RPMI7951 (cell line): Measurements from ENCODE around the gene ADCY3. TPM values are rescaled to one million over a fixed set of nuclear protein-coding genes. Genes with fewer than 3 reads are reported as not detected.

ENCODE experiments used
- total RNA-seq: library from RNA; depleted of rRNA; stranded (reverse); fragments of >200 nt; shearing (Covaris generic); gene quantifications from 2 replicates; pipeline ENCODE4 v1.2.3, GENCODE V29; 2014; rRNA removed

The ADCY3 gene
- total RNA-seq, 1 experiment from 2014 or later: 21.3 TPM

Other genes starting within 250 kb of the ADCY3 start
- gene PTRHD1, start 126.8 kb downstream of the ADCY3 start, total RNA-seq: 56.4 and 72.4 TPM in 2 replicates
- 40.9 and 44.9 TPM in 2 replicates for gene CENPO, start 126.8 kb downstream of the ADCY3 start, total RNA-seq
- 4.2 and 5.6 TPM in 2 replicates for gene DNAJC27, start 51.7 kb upstream of the ADCY3 start, total RNA-seq
- gene EFR3B, start 121.8 kb upstream of the ADCY3 start, total RNA-seq: 0.60 and 1.1 TPM in 2 replicates
- gene POMC, start 248.3 kb upstream of the ADCY3 start, total RNA-seq: 5.8 and 9.0 TPM in 2 replicates